Measurements from ENCODE around the gene SENP5.

Gene SENP5

DNA sequence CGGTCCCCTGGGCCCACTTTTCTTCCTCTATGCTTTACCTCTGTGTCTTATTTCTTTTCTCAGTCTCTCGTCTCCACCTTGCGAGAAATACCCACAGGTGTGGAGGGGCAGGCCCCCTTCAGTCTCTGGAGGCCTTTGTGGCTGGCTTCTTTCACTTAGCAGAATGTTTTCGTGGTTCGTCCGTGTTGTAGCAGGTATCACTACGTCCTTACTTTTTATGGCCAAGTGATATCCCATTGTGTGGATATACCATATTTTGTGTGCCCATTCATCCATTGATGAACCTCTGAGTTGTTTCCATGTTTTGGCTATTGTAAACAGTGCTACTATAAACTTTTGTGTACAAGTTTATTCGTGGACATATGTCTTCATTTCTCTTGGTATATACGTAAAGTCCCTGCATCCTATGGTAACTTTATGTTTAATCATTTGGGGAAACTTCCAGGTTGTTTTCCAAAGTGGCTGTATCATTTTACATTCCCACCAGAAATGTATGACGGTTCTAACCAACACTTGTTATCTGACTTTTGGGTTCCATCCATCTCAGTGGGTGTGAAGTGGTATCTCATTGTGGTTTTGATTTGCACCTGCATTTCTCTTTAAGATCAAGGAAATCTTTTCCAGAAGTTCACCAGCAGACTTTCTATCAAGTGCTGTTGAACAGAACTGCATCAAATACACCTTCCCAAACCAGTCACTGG lies 95.4 kb downstream of the SENP5 start:
- in situ Hi-C loops (cut with HindIII; ENCODE audit: low sequenced_read_pairs): no loop called here
- TF ChIP-seq, protein P1, sequence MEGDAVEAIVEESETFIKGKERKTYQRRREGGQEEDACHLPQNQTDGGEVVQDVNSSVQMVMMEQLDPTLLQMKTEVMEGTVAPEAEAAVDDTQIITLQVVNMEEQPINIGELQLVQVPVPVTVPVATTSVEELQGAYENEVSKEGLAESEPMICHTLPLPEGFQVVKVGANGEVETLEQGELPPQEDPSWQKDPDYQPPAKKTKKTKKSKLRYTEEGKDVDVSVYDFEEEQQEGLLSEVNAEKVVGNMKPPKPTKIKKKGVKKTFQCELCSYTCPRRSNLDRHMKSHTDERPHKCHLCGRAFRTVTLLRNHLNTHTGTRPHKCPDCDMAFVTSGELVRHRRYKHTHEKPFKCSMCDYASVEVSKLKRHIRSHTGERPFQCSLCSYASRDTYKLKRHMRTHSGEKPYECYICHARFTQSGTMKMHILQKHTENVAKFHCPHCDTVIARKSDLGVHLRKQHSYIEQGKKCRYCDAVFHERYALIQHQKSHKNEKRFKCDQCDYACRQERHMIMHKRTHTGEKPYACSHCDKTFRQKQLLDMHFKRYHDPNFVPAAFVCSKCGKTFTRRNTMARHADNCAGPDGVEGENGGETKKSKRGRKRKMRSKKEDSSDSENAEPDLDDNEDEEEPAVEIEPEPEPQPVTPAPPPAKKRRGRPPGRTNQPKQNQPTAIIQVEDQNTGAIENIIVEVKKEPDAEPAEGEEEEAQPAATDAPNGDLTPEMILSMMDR (IDR thresholded peaks at IDR 0.05; ENCODE audit: low read depth, low read length, missing control alignments): no peak
- DNase-seq (ENCODE audit: low read depth): no peak
- no peak overlapping the region for H3K4me3 ChIP-seq (ENCODE audit: low read depth, low read length)

DNA sequence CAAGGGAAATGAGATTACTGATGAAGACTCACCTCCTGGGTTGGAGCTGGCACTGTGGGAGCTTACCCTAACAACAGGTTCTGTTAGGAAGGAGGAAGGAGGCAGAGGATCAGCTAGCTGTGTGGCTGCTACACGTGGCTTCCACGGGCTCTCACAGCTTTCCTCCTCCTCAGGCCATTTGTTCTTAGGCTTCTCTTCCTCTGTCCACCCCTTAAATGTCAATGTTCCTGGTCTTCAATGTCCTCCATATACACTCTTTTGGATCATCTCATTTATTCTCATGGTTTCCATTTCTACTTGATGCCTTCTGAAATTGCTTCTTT lies 95.9 kb downstream of the SENP5 start:
- no peak for DNase-seq (ENCODE audit: low read depth)
- TF ChIP-seq, protein P1 (IDR thresholded peaks at IDR 0.05; ENCODE audit: low read depth, low read length, missing control alignments): no peak
- no peak overlapping the region for H3K4me3 ChIP-seq (ENCODE audit: low read depth, low read length)
- in situ Hi-C loops (cut with HindIII; ENCODE audit: low sequenced_read_pairs): no loop called here

DNA sequence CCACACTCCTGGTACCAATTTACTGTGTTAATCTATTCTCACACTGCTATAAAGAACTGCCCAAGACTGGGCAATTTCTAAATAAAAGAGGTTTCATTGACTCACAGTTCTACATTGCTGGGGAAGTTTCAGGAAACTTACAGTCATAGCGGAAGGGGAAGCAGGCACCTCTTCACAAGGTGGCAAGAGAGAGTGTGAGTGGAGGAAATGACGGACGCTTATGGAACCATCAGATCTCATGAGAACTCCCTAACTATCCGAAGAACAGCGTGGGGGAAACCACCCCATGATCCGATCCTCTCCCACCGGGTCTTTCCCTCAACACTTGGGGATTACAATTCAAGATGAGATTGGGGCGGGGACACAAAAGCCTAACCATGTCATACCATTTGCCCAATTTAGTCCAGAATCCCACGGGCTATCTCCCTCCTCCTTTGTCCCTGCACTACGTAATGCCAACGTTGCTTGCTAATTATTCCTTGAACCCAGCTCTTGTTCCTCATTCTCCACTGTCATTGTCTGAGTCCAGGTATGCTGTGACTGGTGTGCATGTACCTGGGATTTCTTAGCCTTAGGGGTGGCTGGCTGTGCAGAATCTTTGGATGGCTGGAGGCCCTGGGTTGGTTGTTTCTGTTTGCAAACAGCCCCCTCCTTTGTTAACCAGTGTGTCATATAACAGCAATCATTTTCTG lies 97.5 kb downstream of the SENP5 start:
- no peak for DNase-seq (ENCODE audit: low read depth)
- in situ Hi-C loops (cut with HindIII; ENCODE audit: low sequenced_read_pairs): no loop called here
- H3K4me3 ChIP-seq (ENCODE audit: low read depth, low read length): no peak overlapping the region
- TF ChIP-seq, protein P1 (IDR thresholded peaks at IDR 0.05; ENCODE audit: low read depth, low read length, missing control alignments): no peak

DNA sequence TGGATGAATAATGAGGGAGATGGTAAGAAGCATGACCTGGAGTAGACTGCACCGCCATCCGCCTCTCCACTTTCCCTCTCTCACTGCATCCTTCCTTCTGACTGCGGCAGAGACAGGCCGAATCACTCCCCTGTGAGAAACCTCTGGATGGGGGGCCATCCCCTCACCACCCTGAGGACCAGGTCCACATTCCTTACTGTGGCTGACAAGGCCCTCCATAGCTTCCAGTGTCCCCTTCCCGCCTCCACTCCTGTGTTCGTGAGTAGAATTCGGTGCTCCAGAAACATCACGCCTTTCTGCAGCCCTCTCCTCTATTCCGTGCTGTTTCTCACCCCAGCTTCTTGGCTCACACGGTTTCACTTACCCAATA lies 98.1 kb downstream of the SENP5 start:
- H3K4me3 ChIP-seq (ENCODE audit: low read depth, low read length): no peak overlapping the region
- in situ Hi-C loops (cut with HindIII; ENCODE audit: low sequenced_read_pairs): no loop called here
- TF ChIP-seq, protein P1 (IDR thresholded peaks at IDR 0.05; ENCODE audit: low read depth, low read length, missing control alignments): no peak
- DNase-seq (ENCODE audit: low read depth): no peak

DNA sequence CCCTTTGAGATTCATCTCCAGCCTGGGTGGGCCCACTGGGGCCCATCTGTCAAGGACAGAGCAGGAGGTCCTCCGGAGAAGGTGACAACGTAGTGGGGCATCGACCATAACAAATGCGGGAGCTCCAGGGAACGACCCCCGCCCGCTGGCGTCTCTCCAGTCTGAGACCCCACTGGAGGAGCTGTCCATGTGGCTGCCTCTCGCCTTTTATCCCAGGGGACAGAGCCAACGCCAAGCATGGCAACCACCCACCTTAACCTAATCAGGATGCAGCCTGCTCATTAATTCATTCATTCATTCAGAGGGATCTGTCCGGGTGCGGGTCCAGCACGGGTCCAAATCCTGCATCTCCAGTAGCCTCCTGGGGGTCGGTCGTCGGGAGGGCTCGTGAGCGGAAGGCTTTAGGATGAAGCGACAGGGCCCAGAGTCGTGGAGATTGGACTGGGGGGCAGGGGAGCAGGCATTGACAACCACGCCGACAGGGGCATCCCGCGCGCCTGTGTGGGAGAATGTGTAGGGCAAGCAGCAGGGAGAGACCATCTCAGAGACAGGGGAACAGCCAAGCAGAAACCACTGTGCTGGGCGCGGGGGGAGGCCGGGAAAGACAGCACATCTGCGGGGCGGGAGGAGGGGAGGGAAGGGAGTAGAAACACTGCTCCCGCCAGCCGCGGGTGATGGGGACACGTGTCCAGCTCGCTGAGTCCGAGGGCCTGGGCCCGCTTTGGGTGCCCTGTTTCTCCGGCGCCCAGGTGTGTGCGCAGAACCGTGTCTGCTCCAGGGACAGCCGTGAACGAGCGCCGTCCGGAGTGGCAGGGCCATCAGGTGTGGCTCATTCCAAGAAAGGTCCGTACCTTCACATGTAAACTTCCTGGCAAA lies 99.0 kb downstream of the SENP5 start:
- TF ChIP-seq, protein P1 (IDR thresholded peaks at IDR 0.05; ENCODE audit: low read depth, low read length, missing control alignments): no peak
- no peak overlapping the region for H3K4me3 ChIP-seq (ENCODE audit: low read depth, low read length)
- no peak for DNase-seq (ENCODE audit: low read depth)
- in situ Hi-C loops (cut with HindIII; ENCODE audit: low sequenced_read_pairs): no loop called here

DNA sequence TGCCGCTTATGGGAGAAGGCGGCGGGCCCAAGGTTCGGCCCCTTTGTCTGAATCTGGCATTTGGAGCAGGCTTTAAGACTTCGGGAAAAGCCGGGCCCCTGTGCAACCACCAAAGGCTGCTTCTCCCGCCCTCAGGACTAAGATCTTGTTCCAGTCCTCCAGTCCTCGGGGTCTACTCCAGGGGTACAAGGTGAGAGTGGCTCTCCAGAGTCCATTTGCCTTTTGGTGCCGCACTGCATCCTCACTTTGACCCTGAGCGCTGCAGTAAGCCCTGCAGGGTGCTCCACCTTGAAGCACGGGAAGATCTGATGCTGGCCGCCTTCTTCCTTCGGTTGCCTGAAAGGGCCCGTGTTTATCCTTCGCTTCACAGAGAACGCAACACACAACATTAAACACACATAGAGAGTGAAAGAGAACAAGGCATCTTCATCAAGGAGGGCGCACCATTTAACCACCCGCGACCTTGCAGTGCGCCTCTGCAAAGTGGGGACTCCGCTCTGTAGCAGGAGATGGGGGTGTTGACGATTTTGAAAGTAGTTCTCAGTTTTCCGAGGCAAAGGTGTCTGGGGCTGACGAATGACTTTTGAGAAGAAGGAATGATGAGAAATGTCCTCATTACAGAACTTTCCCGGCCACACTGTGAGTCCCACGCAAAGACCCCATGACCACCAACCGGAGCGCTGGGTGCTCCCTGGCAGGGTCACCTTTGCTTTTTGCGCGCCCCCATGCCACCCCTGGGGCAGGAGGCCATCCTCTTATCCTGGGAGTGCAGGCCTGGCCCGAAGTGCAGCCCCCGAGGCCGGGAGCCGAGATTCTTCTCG lies 99.9 kb downstream of the SENP5 start:
- no peak overlapping the region for H3K4me3 ChIP-seq (ENCODE audit: low read depth, low read length)
- no peak for DNase-seq (ENCODE audit: low read depth)
- TF ChIP-seq, protein P1 (IDR thresholded peaks at IDR 0.05; ENCODE audit: low read depth, low read length, missing control alignments): no peak
- in situ Hi-C loops (cut with HindIII; ENCODE audit: low sequenced_read_pairs): no loop called here
